ENCODE results near the gene HRH2.

DNA sequence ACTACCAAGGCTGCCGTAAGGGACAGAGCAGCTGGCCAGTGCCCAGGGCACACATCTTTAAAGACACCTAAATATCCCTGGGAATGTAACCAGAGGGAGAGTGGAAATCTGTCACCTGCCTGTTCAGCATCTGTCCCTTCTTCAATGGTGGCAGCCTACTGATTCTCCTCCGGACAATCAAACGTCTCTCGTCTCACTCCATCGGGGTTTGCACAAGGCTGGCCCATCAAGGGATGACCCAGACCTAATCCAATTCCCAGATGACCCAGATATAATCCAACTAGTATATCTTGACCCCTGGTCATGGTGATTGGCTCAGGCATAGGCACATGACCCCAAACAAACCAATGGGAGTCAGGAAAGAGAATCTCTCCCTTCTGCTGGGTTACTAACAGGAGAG is 93.5 kb downstream of the HRH2 start:
- TF ChIP-seq CREB1 (IDR thresholded peaks at IDR 0.05) (no peak), CREB1 (CRISPR knock-in tag; IDR thresholded peaks at IDR 0.05) (no peak), ZNF75A (CRISPR knock-in tag; IDR thresholded peaks at IDR 0.05) (no peak)
